Mesenteric fat pad (tissue), 1 donor: ENCODE results near the gene DNLZ. TPM values are rescaled to one million over a fixed set of nuclear protein-coding genes. Genes with fewer than 3 reads are reported as not detected.
"Not testable (repeated sequence)": the region's sequence is repeated elsewhere in the genome, so short reads cannot be mapped to it uniquely, and the experiment has no call there.

Experiments
- DNase-seq: peaks from one replicate; pipeline ENCODE4 v3.0.0-alpha.2; 2020; ENCODE audit warnings: low spot score
- long read RNA-seq: library from polyadenylated mRNA; unstranded; transcript quantifications from one replicate; pipeline ENCODE4 v2.0.0, GENCODE V29; 2020
- total RNA-seq: library from RNA; stranded (reverse); fragmentation: NEBNext Ultra II Directional; extraction: Animal tissue kit (Norgen Biotek cat#: 25700); gene quantifications from one replicate; pipeline ENCODE4 v1.2.1, GENCODE V29; 2021
- donor health status: DM: yes; HTN: yes; CAD: no.

DNLZ gene
- total RNA-seq: 22.6 TPM
- long read RNA-seq: 0 reads

DNA sequence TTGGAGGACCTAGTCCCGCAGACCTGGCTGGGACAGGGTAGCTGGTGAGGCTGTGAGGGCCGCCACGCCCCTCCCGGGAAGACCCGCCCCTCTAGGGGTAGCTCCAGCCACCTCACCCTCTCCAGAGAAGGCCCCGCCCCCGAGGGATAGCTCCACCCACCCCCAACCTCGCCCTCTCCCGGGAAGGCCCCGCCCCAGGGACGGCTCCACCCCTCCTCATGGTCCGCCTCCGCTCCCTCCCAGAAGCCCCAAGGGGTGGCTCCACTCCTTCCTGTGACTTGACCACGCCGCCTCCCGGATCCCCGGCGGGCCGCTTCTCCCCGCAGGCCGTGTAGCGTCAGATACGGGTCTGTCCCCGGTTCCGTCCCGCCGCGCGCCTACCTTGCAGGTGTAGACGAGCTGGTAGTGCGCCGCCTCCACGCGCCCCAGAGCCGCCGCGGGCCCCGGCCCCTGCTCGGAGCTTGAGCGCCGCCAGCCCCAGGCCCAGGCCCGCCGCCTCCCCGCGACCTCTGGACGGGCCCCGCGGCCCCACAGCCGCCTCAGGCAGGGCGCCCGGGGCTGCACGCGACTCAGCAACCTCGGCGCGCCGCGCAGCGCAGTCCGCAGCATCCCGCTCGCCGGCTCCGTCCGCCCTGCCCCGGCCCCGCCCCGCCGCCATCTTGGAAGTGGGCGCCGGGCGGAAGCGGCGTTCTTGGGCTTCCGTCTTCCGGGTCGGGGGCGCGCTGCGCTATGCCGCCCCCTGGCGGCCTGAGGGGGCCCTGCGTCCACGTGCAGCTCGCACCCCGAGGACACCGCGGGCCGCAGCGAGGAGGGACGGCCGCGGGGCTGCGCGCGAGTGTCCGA is at the start of gene DNLZ:
DNLZ (minus strand) TSS at position 639 of the 843 bp plus-strand sequence; CDS start at position 609, 30 bp downstream.
- peak; percentile 99 for DNase-seq

GRCh38 chr9:136412962-136413361 is 49.4 kb upstream of the DNLZ start:
- DNase-seq: no peak

- DNase-seq: no peak
These were observed 47.8 kb upstream of the DNLZ start for GRCh38 chr9:136411378-136411777.

DNA sequence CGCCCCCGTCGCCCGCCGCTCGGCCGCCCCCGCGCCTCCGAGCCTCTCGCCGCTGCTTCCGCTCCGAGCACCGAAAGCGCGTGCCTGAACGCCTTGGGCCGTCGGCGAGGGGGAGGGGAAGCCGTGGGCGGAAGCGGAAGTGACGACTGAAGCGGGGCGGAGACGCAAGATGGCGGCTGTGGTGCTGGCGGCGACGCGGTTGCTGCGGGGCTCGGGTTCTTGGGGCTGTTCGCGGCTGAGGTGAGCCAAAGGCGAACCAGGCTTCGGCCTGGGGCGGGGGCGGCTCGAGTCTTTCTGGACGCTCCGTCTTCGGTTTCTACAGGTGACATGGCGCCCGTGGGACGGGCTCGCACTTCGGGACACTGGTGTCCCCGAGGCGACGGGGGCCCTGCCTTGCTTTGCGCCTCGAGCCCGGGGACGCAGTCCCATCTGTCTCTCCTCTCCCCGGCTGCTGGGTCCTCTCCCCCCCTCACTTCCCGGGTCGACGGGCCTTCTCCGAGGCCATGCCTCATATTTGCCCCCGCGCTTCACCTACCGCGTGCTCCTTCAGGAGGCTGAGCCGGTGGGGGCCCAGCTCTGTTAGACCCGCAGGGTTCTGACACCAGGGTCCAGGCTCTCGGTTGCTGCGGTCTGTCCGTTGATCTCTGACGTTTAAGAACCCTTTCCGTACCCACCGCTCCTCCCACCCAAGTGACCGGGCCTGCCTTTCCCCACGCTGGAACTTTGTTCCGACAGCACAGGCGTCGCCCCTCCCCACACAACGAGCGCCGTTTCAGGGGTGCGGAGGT is 47.1 kb upstream of the DNLZ start, which contains the start of the genes ENTR1 and PMPCA:
ENTR1 (minus strand) TSS at position 115 of the 788 bp plus-strand sequence. CDS start 217 bp downstream, outside the sequence.
PMPCA (plus strand) TSS at position 159 of the 788 bp plus-strand sequence; CDS start at position 170, 11 bp downstream.
- DNase-seq: peak; percentile 98

DNA sequence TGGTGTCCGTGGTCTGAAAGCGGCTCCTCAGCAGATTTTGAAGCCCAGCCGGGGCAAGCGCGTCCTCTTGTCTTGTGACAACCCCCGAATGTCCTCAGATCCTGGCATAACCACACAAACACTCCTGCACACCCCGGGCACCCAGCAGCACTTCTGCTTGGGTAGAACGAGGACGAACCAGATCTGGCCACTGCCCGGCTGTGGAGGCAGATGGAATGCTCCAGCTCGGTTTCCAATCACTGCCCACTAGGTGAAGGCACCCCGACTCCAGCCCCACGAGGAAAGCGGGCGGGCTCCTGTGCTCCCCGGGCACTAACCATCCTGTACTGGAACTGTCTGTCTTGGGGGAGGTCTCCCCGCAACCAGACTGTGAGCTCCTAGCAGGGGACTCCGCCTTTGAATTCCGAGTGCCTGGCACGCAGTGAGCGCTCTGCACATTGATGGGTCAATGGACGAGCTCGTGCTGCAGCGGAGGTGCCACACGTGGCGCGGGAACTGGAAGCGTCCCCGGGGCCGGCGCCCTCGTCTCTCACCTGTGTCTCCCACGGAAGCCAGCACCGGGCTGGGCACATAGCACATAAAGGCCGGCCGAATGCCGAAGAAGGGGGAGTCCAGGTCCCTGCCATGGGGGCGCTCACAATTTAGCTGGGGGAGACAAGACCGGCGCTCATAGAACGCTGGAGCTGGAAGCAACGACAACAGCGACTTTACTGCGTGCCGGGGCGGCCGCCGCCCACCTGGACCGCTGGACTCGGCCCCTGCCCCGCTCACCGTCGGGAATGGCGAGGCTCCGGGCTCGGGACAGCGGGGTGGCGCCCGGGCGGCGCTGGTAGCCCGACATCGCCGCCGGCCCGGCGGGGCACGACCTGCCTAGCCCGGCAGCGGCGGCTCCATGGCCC is 46.3 kb upstream of the DNLZ start:
- no peak for DNase-seq

DNA sequence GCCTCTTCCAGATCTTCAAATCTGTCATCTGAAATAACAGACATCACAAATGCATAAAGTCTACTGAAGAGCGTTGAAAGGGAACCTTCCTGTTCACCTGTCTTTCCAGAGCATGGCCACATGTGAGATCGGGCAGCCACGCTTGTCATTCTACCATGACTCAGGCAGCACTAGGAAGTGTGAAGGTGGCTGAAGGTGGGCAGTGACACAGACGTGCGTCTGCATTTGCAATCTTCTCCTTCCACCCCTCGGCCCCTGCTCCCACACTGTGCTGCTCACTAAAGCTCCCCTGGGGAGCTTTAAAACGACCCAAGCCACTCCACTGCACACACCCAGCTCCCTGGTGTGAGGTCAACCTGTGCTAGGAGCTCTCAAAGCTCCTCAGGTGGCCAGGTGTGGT is 44.4 kb upstream of the DNLZ start:
- DNase-seq: no peak

- DNase-seq: not testable (repeated sequence)
These were observed 43.5 kb upstream of the DNLZ start for GRCh38 chr9:136407061-136407460.

DNA sequence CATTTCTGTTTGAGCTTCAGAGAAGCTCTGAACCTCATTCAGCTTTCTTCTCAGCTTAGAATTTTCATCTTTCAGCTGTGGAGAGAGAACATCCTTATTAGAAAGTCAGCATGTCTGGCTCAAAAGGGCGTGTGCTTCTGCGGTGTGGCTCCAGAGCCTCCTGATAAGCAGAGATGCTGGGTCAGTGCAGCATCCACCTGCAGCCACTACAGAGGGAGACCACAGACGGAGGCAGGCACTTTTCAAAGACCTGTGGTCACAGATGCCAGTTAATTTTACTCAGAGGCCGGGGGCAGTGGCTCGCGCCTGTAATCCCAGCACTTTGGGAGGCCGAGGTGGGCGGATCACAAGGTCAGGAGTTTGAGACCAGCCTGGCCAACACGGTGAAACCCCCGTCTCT is 42.4 kb upstream of the DNLZ start:
- not testable (repeated sequence) for DNase-seq

DNA sequence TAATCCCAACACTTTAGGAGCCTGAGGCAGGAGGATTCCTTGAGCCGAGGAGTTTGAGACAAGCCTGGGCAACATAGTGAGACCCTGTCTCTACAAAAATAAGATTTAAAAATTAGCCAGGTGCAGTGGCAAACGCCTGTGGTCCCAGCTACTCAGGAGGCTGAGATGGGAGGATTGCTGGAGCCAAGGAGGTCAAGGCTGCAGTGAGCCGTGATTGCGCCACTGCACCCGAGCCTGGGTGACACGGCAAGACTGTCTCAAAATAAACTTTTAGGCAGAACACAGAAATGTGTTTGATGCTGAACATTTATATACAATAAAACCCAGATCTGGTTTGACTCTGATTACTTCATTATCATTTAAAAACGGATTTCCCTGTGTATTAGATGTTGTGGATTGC is 41.9 kb upstream of the DNLZ start:
- no peak for DNase-seq

- DNase-seq: no peak
These were observed 41.2 kb upstream of the DNLZ start for GRCh38 chr9:136404801-136405136.

DNA sequence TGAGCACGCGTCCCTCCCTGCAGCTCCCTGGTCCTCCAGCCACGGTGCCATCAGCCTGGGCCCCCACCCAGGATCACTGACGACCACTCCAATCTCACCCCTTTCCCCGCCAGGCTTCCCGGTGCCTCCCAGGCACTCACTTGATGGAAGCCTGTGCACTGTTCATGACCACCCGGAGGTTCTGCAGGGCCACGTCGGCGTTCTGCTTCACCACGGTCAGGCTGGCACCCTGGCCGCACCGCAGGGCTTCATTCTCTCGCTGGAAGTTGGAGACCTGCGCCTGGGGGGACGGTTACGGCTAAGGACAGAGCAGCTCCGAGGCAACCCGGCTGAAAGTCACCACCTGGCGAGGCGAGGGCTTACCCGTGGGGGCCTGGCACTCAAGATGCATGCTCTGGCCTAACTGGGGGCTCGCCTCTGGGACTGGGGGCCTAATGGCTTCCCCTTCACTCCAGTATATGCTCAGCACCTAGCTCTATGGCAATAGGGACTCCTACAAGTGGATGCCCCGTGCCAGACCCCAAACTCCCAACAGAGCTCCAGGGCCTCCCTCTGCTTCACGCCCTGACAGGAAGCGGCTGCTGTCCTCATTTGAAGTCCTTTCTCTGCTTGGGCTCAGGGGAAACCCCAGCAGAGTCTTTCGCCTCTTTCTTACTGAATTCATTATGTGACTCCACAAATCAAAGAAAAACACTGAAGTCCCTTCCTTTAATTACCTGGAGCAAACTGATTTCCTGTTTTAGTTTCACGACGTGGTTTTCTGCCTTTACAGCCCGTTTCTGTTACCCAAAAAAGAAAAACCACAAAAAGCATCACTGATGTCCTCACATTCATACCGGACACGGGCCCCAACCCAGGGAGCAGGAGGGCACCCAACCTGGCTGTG is 40.6 kb upstream of the DNLZ start:
- DNase-seq: no peak

DNA sequence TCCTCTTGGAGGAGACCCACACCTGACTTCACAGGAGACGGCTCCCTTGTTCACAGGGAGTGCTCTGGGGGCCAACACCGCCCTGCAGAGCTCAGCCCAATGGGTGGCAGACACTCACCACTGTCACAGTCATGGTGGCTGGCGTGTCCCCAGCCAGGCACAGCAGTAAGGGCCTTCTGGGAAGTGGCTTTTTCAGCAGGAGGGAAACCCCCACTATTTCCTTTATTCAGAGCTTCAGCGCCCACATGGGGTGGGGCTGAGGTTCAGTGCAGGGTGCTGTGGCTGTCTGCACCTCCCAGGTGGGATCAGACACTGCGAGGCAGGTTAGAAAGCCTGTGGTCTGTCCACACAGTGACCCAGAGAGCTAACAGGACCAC is 40.0 kb upstream of the DNLZ start:
- DNase-seq: no peak

DNA sequence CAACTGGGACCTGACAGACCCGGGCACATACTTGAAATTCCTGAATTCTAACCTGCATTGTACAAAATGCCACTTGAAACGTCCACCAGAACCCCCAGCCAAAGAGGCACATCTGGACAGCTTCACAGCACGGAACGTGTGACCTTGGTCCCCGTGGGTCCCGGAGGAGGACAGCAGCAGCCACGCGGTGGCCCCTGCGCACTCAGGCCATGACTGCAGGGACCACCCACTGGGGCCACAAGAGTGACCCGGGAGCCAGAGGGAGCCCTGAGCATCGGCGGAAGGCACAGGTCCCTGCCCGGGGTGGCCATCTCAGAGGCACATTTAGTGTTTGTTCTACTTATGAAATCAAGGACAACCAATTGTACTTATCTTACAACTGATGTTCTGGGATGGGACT is 38.5 kb upstream of the DNLZ start:
- DNase-seq: no peak

GRCh38 chr9:136401173-136401922 is 37.8 kb upstream of the DNLZ start:
- no peak for DNase-seq

- DNase-seq: peak; percentile 95
These were observed 36.7 kb upstream of the DNLZ start, which contains the start of gene SNAPC4 for GRCh38 chr9:136400038-136400834. TSS of gene SNAPC4 (minus strand) at chr9:136400170. CDS start at chr9:136398428, 1,742 bp downstream.

DNA sequence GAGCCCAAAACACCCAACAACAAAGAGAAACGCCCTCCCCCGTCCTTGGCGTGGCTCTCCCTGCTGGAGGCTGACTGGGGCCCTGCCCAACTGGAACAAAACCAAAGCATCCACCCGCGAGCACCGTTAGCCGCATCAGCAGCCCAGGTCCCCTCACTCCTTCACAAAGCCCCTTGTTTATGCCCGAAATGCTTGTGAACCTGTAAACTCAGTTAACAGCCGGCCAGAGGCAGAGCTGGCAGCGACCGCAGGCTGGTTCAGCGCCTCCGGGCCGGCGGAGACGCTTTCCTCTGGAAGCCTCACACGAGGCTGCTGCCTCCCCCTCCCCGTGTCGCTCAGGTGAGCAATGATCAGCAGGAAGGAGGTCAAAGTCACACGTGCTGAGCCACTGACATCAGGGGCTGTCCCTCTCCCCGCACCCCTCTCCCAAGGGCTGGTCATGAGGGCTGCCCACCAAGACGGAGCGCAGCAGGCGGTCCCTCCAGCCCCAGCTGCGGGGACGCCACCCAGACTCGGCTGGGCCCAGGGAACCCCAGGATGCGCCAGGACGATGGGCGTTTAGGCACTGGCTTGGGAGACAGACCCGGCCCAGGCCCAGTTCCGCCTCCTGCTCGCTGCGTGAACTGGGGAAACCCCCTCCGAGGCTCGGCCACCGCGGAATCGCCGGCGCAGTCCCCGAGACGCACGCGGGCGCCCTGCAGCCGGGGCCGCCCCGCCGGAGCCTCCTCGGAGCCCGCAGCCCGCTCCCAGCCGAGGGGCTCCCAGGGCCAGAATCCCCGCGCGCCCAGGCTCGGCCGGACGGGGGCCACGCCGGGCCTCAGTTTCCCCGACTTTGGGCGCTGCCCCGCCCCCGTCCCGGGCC is 35.9 kb upstream of the DNLZ start:
- no peak for DNase-seq

DNA sequence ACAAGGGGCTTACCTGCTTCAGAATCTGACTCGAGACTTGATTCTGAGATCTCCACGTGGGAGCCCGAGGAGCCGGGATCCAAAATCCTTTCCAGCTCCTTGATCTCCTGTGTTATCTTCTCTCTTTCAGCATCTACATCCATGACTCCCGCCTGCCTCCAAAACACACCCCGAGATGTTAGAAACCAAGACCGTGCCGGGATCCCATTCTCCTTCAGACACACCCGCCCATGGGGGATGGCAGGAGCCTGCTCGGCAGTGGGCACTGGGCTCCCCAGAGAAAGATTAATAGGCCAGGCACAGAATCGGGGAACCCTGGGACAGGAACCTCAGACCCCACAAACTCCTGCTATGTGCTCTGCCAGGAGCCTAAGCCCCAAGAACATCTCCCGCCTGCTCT is 34.7 kb upstream of the DNLZ start:
- no peak for DNase-seq

GRCh38 chr9:136397643-136398042 is 34.1 kb upstream of the DNLZ start:
- no peak for DNase-seq
